HG02970 (cell line): ENCODE data around the gene RNF212B.
"Not testable (repeated sequence)": the region's sequence is repeated elsewhere in the genome, so short reads cannot be mapped to it uniquely, and the experiment has no call there.

Experiments used
- ATAC-seq: cut with Tn5 transposase; IDR thresholded peaks from one replicate; pipeline ENCODE4 v1.9.1; 2021; ENCODE audit warnings: mild to moderate bottlenecking, moderate library complexity, moderate number of reproducible peaks; ENCODE audit not compliant: unreplicated experiment, low FRiP score

Gene RNF212B, protein sequence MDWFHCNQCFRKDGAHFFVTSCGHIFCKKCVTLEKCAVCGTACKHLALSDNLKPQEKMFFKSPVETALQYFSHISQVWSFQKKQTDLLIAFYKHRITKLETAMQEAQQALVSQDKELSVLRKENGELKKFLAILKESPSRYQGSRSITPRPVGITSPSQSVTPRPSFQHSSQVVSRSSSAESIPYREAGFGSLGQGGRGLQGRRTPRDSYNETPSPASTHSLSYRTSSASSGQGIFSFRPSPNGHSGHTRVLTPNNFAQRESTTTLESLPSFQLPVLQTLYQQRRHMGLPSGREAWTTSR

GRCh38 chr14:23237772-23238594 lies at the start of gene RNF212B:
Gene RNF212B, plus strand, starts transcription at chr14:23237936. Its CDS starts 2,410 bp downstream, at chr14:23240346.
- no peak for ATAC-seq

GRCh38 chr14:23193432-23193831 lies 44.3 kb upstream of the RNF212B start:
- no peak for ATAC-seq

- ATAC-seq, result no peak
Observed at GRCh38 chr14:23195552-23196101, 42.1 kb upstream of the RNF212B start.

DNA sequence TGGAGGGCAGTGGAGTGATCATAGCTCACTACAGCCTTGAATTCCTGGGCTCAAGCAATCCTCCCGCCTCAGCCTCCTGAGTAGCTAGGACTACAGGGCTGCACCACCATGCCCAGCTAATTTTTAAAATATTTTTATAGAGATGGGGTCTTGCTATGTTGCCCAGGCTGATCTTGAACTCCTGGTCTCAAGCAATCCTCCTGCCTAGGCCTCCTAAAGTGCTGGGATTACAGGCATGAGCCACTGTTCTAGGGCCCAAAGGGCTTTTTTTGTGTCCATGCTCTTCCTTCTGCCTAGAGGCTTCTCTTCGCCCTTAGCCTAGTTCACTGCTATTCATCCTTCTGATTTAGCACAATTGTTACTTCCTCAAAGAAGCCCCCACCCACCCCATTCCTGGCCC lies 41.2 kb upstream of the RNF212B start:
- not testable (repeated sequence) for ATAC-seq

DNA sequence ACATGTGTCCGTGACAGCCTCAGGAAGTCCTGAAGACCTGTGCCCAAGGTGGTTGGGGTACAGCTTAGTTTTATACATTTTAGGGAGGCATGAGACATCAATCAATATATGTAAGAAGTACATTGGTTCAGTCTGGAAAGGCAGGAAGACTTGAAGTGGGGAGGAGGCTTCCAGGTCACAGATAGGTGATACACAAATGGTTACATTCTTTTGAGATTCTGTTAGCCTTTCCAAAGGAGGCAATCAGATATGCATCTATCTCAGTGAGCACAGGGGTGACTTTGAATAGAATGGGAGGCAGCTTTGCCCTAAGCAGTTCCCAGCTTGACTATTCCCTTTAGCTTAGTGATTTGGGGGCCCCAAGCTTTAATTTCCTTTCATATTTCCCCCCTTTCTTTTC lies 38.6 kb upstream of the RNF212B start:
- ATAC-seq, result not testable (repeated sequence)

- no peak for ATAC-seq
Observed at GRCh38 chr14:23202001-23202400, 35.7 kb upstream of the RNF212B start.

DNA sequence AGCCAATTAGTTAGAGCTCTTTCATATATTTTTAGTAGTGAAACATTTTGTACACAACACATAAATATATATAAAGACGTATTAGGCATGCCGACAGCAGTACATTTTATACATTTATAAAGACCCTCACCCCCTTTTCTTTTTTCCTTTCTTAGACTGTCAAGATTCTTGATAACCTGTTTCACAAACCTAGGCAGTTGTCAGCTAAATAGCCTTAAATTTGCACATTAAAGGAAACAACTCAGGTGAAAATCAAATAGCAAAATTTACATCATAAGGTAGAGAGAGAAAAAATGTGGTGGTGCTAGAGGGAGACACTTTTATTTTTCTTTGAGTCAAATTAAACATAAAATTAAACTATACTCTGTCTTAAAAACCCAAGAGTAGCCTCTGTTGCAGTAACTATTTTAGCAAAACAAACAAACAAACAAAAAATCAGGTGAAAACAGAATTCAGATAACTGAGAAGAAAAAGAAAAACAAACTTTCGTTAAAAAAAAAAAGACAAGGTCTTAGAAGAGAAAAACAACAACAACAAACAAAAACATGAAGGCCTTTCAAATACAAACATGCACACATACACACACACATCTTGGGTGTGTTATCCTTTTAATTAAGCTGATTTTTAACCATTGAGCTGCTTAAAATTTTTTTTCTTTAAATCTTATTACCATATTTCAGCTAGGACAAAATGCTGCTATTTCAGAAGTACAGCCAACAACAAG lies 31.2 kb upstream of the RNF212B start:
- ATAC-seq, result no peak

DNA sequence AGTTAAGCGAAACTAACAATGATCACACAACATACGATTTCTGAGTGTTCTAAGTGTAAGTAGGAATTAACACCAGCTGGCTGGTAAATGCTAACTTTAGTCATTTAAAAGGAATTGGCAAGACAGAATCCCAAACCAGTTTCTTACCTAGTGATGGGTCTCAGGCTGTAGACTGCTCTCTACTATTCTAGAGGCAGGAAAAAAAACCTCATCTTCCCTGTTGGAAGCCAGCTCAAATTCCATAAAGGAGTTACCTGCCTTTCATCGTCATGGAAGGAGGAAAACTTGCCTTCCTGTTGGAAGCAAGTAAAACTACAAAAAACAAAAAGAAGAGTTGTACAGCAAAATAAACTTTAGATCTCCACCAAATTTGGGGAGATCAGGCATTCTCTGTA lies 30.6 kb upstream of the RNF212B start:
- no peak for ATAC-seq

GRCh38 chr14:23208324-23208723 lies 29.4 kb upstream of the RNF212B start:
- no peak for ATAC-seq

GRCh38 chr14:23209651-23210423 lies 27.9 kb upstream of the RNF212B start:
- no peak for ATAC-seq

- ATAC-seq, result no peak
Observed at GRCh38 chr14:23215421-23215820, 22.3 kb upstream of the RNF212B start.

GRCh38 chr14:23217032-23218020 lies 20.4 kb upstream of the RNF212B start:
- ATAC-seq, result no peak

DNA sequence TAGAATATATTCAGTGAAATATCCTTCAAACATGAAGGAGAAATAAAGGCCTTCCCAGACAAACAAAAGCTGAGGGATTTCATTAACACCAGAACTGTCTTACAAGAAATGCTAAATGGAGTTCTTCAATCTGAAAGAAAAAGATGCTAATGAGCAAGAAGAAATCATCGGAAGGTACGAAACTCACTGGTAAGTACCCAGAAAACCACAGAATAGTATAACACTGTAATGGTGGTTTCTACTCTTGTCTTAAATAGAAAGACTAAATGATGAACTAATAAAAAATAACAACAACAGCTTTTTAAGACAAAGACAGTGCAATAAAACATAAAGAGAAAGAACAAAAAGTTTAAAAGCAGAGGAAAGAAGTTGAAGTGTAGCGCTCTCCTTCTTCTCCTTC lies 18.7 kb upstream of the RNF212B start:
- ATAC-seq, result no peak

GRCh38 chr14:23224958-23225357 lies 12.8 kb upstream of the RNF212B start:
- ATAC-seq, result not testable (repeated sequence)

DNA sequence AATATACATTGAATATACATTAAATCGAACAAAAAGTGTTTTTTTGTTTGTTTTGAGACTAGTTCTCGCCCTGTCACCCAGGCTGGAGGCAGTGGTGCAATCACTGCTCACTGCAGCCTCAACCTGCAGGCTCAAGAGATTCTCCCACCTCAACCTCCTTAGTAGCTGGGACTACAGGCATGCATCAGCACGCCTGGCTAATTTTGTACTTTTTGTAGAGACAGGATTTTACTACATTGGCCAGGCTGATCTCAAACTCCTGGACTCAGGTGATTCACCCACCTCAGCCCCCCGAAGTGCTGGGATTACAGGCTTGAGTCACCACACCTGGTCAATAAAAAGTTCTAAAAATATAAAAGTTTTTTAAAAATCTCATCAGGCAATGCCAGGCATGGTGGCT lies 10.2 kb upstream of the RNF212B start:
- no peak for ATAC-seq

DNA sequence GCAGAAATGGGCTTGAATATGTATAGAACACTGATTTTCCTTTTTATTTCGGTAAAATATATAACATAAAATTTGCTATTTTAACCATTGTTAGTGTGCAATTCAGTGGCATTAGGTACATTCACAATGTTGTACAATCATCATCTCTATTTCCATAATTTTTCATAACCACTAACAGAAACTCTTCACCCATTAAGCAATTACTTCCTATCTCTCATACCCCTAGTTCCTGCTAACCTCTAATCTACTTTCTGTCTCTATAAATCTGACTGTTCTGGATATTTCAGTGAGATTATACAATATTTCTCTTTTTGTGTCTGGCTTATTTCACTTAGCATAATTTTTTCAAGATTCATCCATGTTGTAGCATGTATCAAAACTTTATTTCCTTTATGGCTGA lies 8.9 kb upstream of the RNF212B start:
- ATAC-seq, result no peak

DNA sequence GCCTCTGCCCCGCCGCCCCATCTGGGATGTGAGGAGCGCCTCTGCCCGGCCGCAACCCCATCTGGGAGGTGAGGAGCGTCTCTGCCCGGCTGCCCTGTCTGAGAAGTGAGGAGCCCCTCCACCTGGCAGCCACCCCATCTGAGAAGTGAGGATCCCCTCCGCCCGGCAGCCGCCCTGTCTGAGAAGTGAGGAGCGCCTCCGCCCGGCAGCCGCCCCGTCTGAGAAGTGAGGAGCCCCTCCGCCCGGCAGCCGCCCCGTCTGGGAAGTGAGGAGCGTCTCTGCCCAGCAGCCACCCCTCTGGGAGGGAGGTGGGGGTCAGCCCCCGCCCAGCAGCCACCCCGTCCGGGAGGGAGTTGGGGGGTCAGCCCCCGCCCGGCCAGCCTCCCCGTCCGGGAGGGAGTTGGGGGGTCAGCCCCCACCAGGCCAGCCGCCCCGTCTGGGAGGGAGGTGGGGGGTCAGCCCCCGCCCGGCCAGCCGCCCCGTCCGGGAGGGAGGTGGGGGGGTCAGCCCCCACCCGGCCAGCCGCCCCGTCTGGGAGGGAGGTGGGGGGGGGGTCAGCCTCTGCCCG lies 5.4 kb upstream of the RNF212B start:
- ATAC-seq, result not testable (repeated sequence)

- no peak for ATAC-seq
Observed at GRCh38 chr14:23240661-23241060, 2.9 kb downstream of the RNF212B start.
